Endothelial cell of umbilical vein (primary cell): Measurements from ENCODE around the gene HMGA1. TPM values are rescaled to one million over a fixed set of nuclear protein-coding genes. Genes with fewer than 3 reads are reported as not detected.

Experiments used
- BruUV-seq: library from RNA; stranded (reverse); fragments of 400-500 nt; replicated peaks from 2 replicates; lab custom pipeline; 2021; lab: Mats Ljungman, UMichigan
- CTCF ChIA-PET: fragments of 300-600, 350-600 bp; sonication (Branson Sonifier 250); formaldehyde crosslinking; loops from one replicate; lab custom pipeline; 2021; ENCODE audit warnings: antibody characterized with exemption, inconsistent platforms; lab: Charles Lee
- POLR2A ChIA-PET: fragments of 300-600, 350-600 bp; sonication (Branson Sonifier 250); formaldehyde crosslinking; loops from one replicate; lab custom pipeline; 2021; ENCODE audit warnings: antibody characterized with exemption, inconsistent platforms; lab: Charles Lee
- DNase-seq: peaks from one replicate; pipeline ENCODE4 v3.0.0-alpha.2; 2011; ENCODE audit warnings: low read depth, low spot score
- FAIRE-seq: peaks from 2 replicates; lab custom pipeline; 2011; peaks lifted over from hg19 to GRCh38; lab: Jason Lieb, UNC
- H2AFZ ChIP-seq: 2 replicates; pipeline ENCODE4 v1.6.0; 2012; ENCODE audit warnings: low read depth, low read length, control low read depth, inconsistent platforms
- H3K27ac ChIP-seq: 2 replicates; pipeline ENCODE4 v1.5.1; 2011; ENCODE audit warnings: low read depth, mild to moderate bottlenecking, control low read depth, low read length, moderate library complexity; ENCODE audit not compliant: insufficient read depth
- H3K27me3 ChIP-seq, 2 experiments: 2 replicates each; pipeline versions ENCODE4 v1.6.0 to v1.6.1; 2011; ENCODE audit warnings: low read length in 2 of 2, mixed read lengths in 1 of 2; ENCODE audit not compliant: control insufficient read depth in 2 of 2, insufficient read depth in 2 of 2
- H3K36me3 ChIP-seq, 2 experiments: 2 replicates in 1 of 2; 3 replicates in 1 of 2; pipeline ENCODE4 v1.5.1; 2011; ENCODE audit warnings: low read length in 2 of 2, mild to moderate bottlenecking in 1 of 2, moderate library complexity in 1 of 2; ENCODE audit not compliant: control insufficient read depth in 2 of 2, insufficient read depth in 2 of 2; ENCODE audit errors: extremely low read depth in 1 of 2
- H3K4me1 ChIP-seq: 3 replicates; pipeline ENCODE4 v1.5.1; 2011; ENCODE audit warnings: mild to moderate bottlenecking, low read length; ENCODE audit not compliant: control insufficient read depth, insufficient read depth; ENCODE audit errors: extremely low read depth
- H3K4me2 ChIP-seq: 2 replicates; pipeline ENCODE4 v1.6.1; 2011; ENCODE audit warnings: low read length, control low read depth, mixed read lengths; ENCODE audit not compliant: insufficient read depth
- H3K4me3 ChIP-seq, 3 experiments: fragments of 200-600 bp in 1 of 3; sonication (generic), shearing (Covaris generic) in 1 of 3; replicated peaks in 1 of 3; 2 replicates each; pipeline ENCODE4 v1.5.1; 2011 to 2016; ENCODE audit warnings: control low read depth in 3 of 3, low read length in 3 of 3, mild to moderate bottlenecking in 2 of 3, inconsistent platforms in 1 of 3, low read depth in 1 of 3, moderate library complexity in 1 of 3; ENCODE audit not compliant: insufficient read depth in 1 of 3
- H3K79me2 ChIP-seq: 2 replicates; pipeline ENCODE4 v1.6.0; 2012; ENCODE audit warnings: low read length, inconsistent platforms; ENCODE audit not compliant: control insufficient read depth, insufficient read depth
- H3K9ac ChIP-seq: replicated peaks from 2 replicates; pipeline ENCODE3; 2011; ENCODE audit warnings: low read length, control low read depth; ENCODE audit not compliant: insufficient read depth; ENCODE audit errors: extremely low read depth
- H3K9me1 ChIP-seq: replicated peaks from 3 replicates; pipeline ENCODE4 v1.6.0; 2011; ENCODE audit warnings: mild to moderate bottlenecking, low read length; ENCODE audit not compliant: control insufficient read depth, insufficient read depth; ENCODE audit errors: extremely low read depth
- H3K9me3 ChIP-seq: replicated peaks from 2 replicates; pipeline ENCODE4 v1.5.1; 2012; ENCODE audit warnings: low read length, inconsistent platforms; ENCODE audit not compliant: control insufficient read depth, insufficient read depth
- H4K20me1 ChIP-seq: replicated peaks from 2 replicates; pipeline ENCODE3; 2011; ENCODE audit warnings: mild to moderate bottlenecking, low read length; ENCODE audit not compliant: control insufficient read depth, insufficient read depth; ENCODE audit errors: extremely low read depth
- EZH2 ChIP-seq: IDR thresholded peaks from 2 replicates; pipeline ENCODE4 v1.6.1; 2012; ENCODE audit warnings: borderline replicate concordance, low read depth, mild to moderate bottlenecking, moderate library complexity, low read length, inconsistent platforms; ENCODE audit not compliant: severe bottlenecking
- FOS ChIP-seq: IDR thresholded peaks from 2 replicates; pipeline ENCODE4 v1.6.1; 2011; ENCODE audit warnings: mild to moderate bottlenecking, low read length, moderate library complexity, borderline replicate concordance; ENCODE audit not compliant: insufficient read depth
- GATA2 ChIP-seq: IDR thresholded peaks from 2 replicates; pipeline ENCODE4 v1.7.0; 2011; ENCODE audit warnings: low read depth, mild to moderate bottlenecking, moderate library complexity, mixed read lengths, low read length; ENCODE audit not compliant: insufficient read length, insufficient read depth
- JUN ChIP-seq: IDR thresholded peaks from 2 replicates; pipeline ENCODE4 v1.6.1; 2011; ENCODE audit warnings: borderline replicate concordance, low read depth; ENCODE audit not compliant: insufficient read length, insufficient read depth
- MYC ChIP-seq: IDR thresholded peaks from one replicate; pipeline ENCODE4 v1.6.1; 2011; ENCODE audit warnings: mild to moderate bottlenecking, low read depth, low read length
- POLR2A ChIP-seq: IDR thresholded peaks from 2 replicates; pipeline ENCODE4 v1.6.1; 2012; ENCODE audit warnings: low read depth, mild to moderate bottlenecking, control low read depth, low read length
- POLR2AphosphoS5 ChIP-seq: IDR thresholded peaks from 2 replicates; pipeline ENCODE4 v1.6.1; 2012; ENCODE audit warnings: low read depth, mild to moderate bottlenecking, control low read depth, low read length, moderate library complexity; ENCODE audit not compliant: insufficient read depth
- dilution Hi-C: fragments of 300-500 bp; cut with MboI; formaldehyde crosslinking; loops from one replicate; pipeline ENCODE4 v1.15.0; 2019; ENCODE audit warnings: low sequenced_read_pairs; ENCODE audit not compliant: extremely low pct_ligation_motif_present
- intact Hi-C: fragments of 100-400 bp; cut with micrococcal nuclease; formaldehyde crosslinking; loops from one replicate; pipeline ENCODE4 v1.10.0; 2022
- polyA plus RNA-seq, 4 experiments: library from polyadenylated mRNA; depleted of rRNA in 3 of 4; stranded (reverse) in 3 of 4; unstranded in 1 of 4; fragments of >200 nt; gene quantifications; 2 replicates each; pipeline versions ENCODE4 v1.2.1 to v1.2.3, GENCODE V29; 2011 to 2012; ENCODE audit warnings: missing spikeins in 1 of 4
- total RNA-seq: library from RNA; stranded (reverse); gene quantifications from 2 replicates; pipeline ENCODE4 v1.2.3, GENCODE V29; 2021
- TF ChIP-seq, protein P1 (sequence below), 2 donors: IDR thresholded peaks; 1 replicate in 1 of 2; 2 replicates in 1 of 2; pipeline ENCODE4 v1.5.1; 2011; ENCODE audit warnings: low read length in 2 of 2, mild to moderate bottlenecking in 2 of 2, moderate library complexity in 2 of 2, control low read depth in 1 of 2, inconsistent platforms in 1 of 2, low read depth in 1 of 2; ENCODE audit not compliant: insufficient read depth in 1 of 2; ENCODE audit errors: extremely low read depth in 1 of 2
- TF ChIP-seq, protein P2 (sequence below): IDR thresholded peaks from 2 replicates; pipeline ENCODE4 v1.6.1; 2011; ENCODE audit not compliant: insufficient read depth, insufficient read length

The HMGA1 gene
- total and polyA plus RNA-seq, 2 donors (not counting 3 experiments of a cell fraction or from before 2014, with no cell fraction given) = 425 to 1,108 TPM

DNA sequence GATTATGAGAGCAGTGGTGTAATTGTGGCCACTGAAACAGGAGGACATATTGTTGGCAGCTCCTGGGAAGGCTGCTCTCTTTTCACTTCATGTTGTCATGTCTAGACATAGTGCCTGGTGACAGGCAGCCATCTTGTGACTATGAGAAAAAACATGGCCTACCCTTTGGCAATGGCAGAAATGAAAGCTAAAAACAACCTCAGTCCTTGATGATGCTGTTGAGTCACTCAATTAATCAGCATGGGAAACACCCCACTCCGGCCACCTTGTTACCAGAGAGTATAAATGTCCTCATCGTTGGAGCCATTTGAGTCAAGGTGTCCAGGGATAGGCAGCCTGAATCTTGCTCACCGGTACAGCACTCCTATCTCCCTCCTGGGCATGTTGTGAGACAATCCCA is 31.2 kb upstream of the HMGA1 start:
- ChIA-PET POLR2A (no interaction called here), CTCF (interaction anchor here (2.5 to 3.6 kb wide), 2 partner anchors 9 to 210 kb away, joined by 7 to 22 read pairs; no protein-coding TSS in a partner anchor)
- Histone ChIP-seq H3K36me3 (no peaks in the 10 kb centered on the region), H3K9me3 (no peaks in the 10 kb centered on the region), H3K9me1 (no peaks in the 10 kb centered on the region), H2AFZ (no peak overlapping the region), H3K27me3 (no peaks in the 10 kb centered on the region), H3K79me2 (no peaks in the 10 kb centered on the region), H3K4me1 (no peaks in the 10 kb centered on the region), H3K27ac (no peak overlapping the region), H3K4me2 (no peak overlapping the region), H3K4me3 (no peak overlapping the region), H4K20me1 (no peaks in the 10 kb centered on the region), H3K9ac (no peak overlapping the region)
- DNase-seq (no peak), FAIRE-seq (peak; percentile 43)
- dilution Hi-C loops (no loop called here), intact Hi-C loops (no loop called here)
- BruUV-seq = no TSS peak
- no peak for TF ChIP-seq EZH2
- no peak for TF ChIP-seq GATA2
- TF ChIP-seq POLR2AphosphoS5 = no peak
- TF ChIP-seq, protein P1, sequence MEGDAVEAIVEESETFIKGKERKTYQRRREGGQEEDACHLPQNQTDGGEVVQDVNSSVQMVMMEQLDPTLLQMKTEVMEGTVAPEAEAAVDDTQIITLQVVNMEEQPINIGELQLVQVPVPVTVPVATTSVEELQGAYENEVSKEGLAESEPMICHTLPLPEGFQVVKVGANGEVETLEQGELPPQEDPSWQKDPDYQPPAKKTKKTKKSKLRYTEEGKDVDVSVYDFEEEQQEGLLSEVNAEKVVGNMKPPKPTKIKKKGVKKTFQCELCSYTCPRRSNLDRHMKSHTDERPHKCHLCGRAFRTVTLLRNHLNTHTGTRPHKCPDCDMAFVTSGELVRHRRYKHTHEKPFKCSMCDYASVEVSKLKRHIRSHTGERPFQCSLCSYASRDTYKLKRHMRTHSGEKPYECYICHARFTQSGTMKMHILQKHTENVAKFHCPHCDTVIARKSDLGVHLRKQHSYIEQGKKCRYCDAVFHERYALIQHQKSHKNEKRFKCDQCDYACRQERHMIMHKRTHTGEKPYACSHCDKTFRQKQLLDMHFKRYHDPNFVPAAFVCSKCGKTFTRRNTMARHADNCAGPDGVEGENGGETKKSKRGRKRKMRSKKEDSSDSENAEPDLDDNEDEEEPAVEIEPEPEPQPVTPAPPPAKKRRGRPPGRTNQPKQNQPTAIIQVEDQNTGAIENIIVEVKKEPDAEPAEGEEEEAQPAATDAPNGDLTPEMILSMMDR (IDR thresholded peaks at IDR 0.05; ENCODE audit: extremely low read depth in 1 of 2, insufficient read depth in 1 of 2, low read depth in 1 of 2, low read length in 2 of 2) = no peak
- no peak for TF ChIP-seq JUN
- TF ChIP-seq POLR2A = no peak
- TF ChIP-seq FOS = no peak
- TF ChIP-seq MYC = no peak
- TF ChIP-seq, protein P2, sequence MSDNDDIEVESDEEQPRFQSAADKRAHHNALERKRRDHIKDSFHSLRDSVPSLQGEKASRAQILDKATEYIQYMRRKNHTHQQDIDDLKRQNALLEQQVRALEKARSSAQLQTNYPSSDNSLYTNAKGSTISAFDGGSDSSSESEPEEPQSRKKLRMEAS = no peak
